Measurements from ENCODE around the gene PDXK.
A peak's percentile ranks its signal among the peaks of the same experiment; 100 is the strongest.

Gene PDXK

GRCh38 chr21:43764576-43765495 is 45.9 kb downstream of the PDXK start:
- no peak for TF ChIP-seq CTCF (IDR thresholded peaks at IDR 0.05; ENCODE audit: unreplicated experiment in 3 of 3)
- Mint-ChIP-seq H3K4me3 (no peak overlapping the region), H3K36me3 (ENCODE audit: low read depth) (peaks cover 9% of the 10 kb centered on the region), H3K9me3 (no peaks in the 10 kb centered on the region), H3K27me3 (ENCODE audit: low read depth) (no peaks in the 10 kb centered on the region), H3K27ac (no peak overlapping the region), H3K4me1 (peaks cover 12% of the 10 kb centered on the region)

- peak overlapping the region in 1 of 3 experiments; percentile 79 for H3K27ac Mint-ChIP-seq
Observed at GRCh38 chr21:43766734-43767497, 48.0 kb downstream of the PDXK start.

GRCh38 chr21:43767498-43767983 is 48.6 kb downstream of the PDXK start:
- no peaks in the 10 kb centered on the region for H3K27me3 Mint-ChIP-seq (ENCODE audit: low read depth)
- no peaks in the 10 kb centered on the region for H3K9me3 Mint-ChIP-seq
- peaks cover 12% of the 10 kb centered on the region for H3K4me1 Mint-ChIP-seq
- no peak for TF ChIP-seq CTCF (IDR thresholded peaks at IDR 0.05; ENCODE audit: unreplicated experiment in 3 of 3)
- H3K27ac Mint-ChIP-seq: peak overlapping the region in 1 of 3 experiments; percentile 79
- no peak overlapping the region for H3K4me3 Mint-ChIP-seq
- peaks cover 9% of the 10 kb centered on the region for H3K36me3 Mint-ChIP-seq (ENCODE audit: low read depth)

More at GRCh38 chr21:43766734-43767497, 48.0 kb downstream of the PDXK start:
- H3K4me1 Mint-ChIP-seq: peaks cover 12% of the 10 kb centered on the region
- no peaks in the 10 kb centered on the region for H3K9me3 Mint-ChIP-seq
- peaks cover 9% of the 10 kb centered on the region for H3K36me3 Mint-ChIP-seq (ENCODE audit: low read depth)
- no peak overlapping the region for H3K4me3 Mint-ChIP-seq
- TF ChIP-seq CTCF (IDR thresholded peaks at IDR 0.05; ENCODE audit: unreplicated experiment in 3 of 3): no peak
- no peaks in the 10 kb centered on the region for H3K27me3 Mint-ChIP-seq (ENCODE audit: low read depth)

- TF ChIP-seq CTCF (IDR thresholded peaks at IDR 0.05; ENCODE audit: unreplicated experiment in 3 of 3): no peak
- Mint-ChIP-seq H3K4me1 (peaks cover 12% of the 10 kb centered on the region), H3K9me3 (no peaks in the 10 kb centered on the region), H3K27ac (peak overlapping the region; percentile 4 to 64 (median 56)), H3K4me3 (no peak overlapping the region), H3K36me3 (ENCODE audit: low read depth) (peaks cover 9% of the 10 kb centered on the region), H3K27me3 (ENCODE audit: low read depth) (no peaks in the 10 kb centered on the region)
Observed at GRCh38 chr21:43767984-43768867, 49.3 kb downstream of the PDXK start.

- Mint-ChIP-seq H3K27ac (peak overlapping the region; percentile 1 to 64 (median 4)), H3K36me3 (ENCODE audit: low read depth) (peaks cover 13% of the 10 kb centered on the region), H3K9me3 (no peaks in the 10 kb centered on the region), H3K27me3 (ENCODE audit: low read depth) (no peaks in the 10 kb centered on the region), H3K4me1 (peaks cover 13% of the 10 kb centered on the region), H3K4me3 (no peak overlapping the region)
- no peak for TF ChIP-seq CTCF (IDR thresholded peaks at IDR 0.05; ENCODE audit: unreplicated experiment in 3 of 3)
Observed at GRCh38 chr21:43768868-43769167, 49.9 kb downstream of the PDXK start.

Measured in nephron (organoid).